Ovary (tissue), 3 donors: ENCODE measurements around the gene MBOAT2.

ENCODE experiments used
- CTCF ChIP-seq, 3 donors: fragments of 450-650 bp in 2 of 3; fragments of 200-600 bp in 1 of 3; IDR thresholded peaks; one replicate each; pipeline versions ENCODE4 v1.5.1 to v1.8.0; 2016 to 2022; ENCODE audit warnings: antibody characterized with exemption in 3 of 3, mild to moderate bottlenecking in 1 of 3
- POLR2A ChIP-seq: fragments of 450-650 bp; IDR thresholded peaks from one replicate; pipeline ENCODE4 v1.6.1; 2017; ENCODE audit warnings: antibody characterized with exemption, mild to moderate bottlenecking, moderate library complexity
- donor health status: DM: no; HTN: no; CAD: no.

- TF ChIP-seq CTCF (IDR thresholded peaks at IDR 0.05) (no peak), POLR2A (no peak)
Measured at GRCh38 chr2:9008951-9009664, 5.6 kb upstream of the MBOAT2 start.
